Trophoblast cell (in vitro differentiated cells and primary cell): ENCODE results near the gene GNAT2.
A peak's percentile ranks its signal among the peaks of the same experiment; 100 is the strongest.

Experiments
- DNase-seq, 2 donors: peaks; one replicate each; pipeline ENCODE4 v3.0.0-alpha.2; 2016
- H2AFZ ChIP-seq: 2 replicates; pipeline ENCODE4 v1.6.1; 2013; ENCODE audit warnings: low read length, moderate library complexity, mild to moderate bottlenecking; ENCODE audit not compliant: insufficient read depth, poor library complexity
- H2AK5ac ChIP-seq: 2 replicates; pipeline ENCODE4 v1.6.1; 2013; ENCODE audit warnings: mild to moderate bottlenecking, low read length
- H2BK120ac ChIP-seq: 2 replicates; pipeline ENCODE4 v1.6.1; 2013; ENCODE audit warnings: low read length, mild to moderate bottlenecking, moderate library complexity; ENCODE audit not compliant: insufficient read depth, poor library complexity
- H2BK12ac ChIP-seq: 2 replicates; pipeline ENCODE4 v1.6.1; 2013; ENCODE audit warnings: mild to moderate bottlenecking, low read length, moderate library complexity
- H2BK5ac ChIP-seq: 2 replicates; pipeline ENCODE4 v1.6.1; 2013; ENCODE audit warnings: low read length, low read depth, moderate library complexity, mild to moderate bottlenecking; ENCODE audit not compliant: poor library complexity
- H3K14ac ChIP-seq: 2 replicates; pipeline ENCODE4 v1.6.1; 2013; ENCODE audit warnings: mild to moderate bottlenecking, low read length
- H3K18ac ChIP-seq: 2 replicates; pipeline ENCODE4 v1.6.1; 2013; ENCODE audit warnings: mild to moderate bottlenecking, low read length
- H3K23ac ChIP-seq: 2 replicates; pipeline ENCODE4 v1.6.1; 2013; ENCODE audit warnings: low read length
- H3K27ac ChIP-seq: 2 replicates; pipeline ENCODE4 v1.5.1; 2013; ENCODE audit warnings: low read depth, mild to moderate bottlenecking, inconsistent platforms, low read length, moderate library complexity
- H3K27me3 ChIP-seq: 2 replicates; pipeline ENCODE4 v1.6.1; 2013; ENCODE audit warnings: inconsistent platforms, mild to moderate bottlenecking, low read length, moderate library complexity; ENCODE audit not compliant: insufficient read depth
- H3K36me3 ChIP-seq, 2 experiments: 1 replicate in 1 of 2; 2 replicates in 1 of 2; pipeline ENCODE4 v1.6.1; 2013; ENCODE audit warnings: low read length in 2 of 2, mild to moderate bottlenecking in 2 of 2, moderate library complexity in 1 of 2; ENCODE audit not compliant: insufficient read depth in 2 of 2, control insufficient read depth in 1 of 2
- H3K4ac ChIP-seq: 2 replicates; pipeline ENCODE4 v1.6.1; 2013; ENCODE audit warnings: low read depth, mild to moderate bottlenecking, low read length, moderate library complexity
- H3K4me1 ChIP-seq, 2 experiments: 1 replicate in 1 of 2; 2 replicates in 1 of 2; pipeline ENCODE4 v1.6.1; 2013; ENCODE audit warnings: low read length in 2 of 2, mild to moderate bottlenecking in 2 of 2, moderate library complexity in 1 of 2; ENCODE audit not compliant: insufficient read depth in 2 of 2, control insufficient read depth in 1 of 2
- H3K4me2 ChIP-seq: 2 replicates; pipeline ENCODE4 v1.6.1; 2013; ENCODE audit warnings: inconsistent platforms, mild to moderate bottlenecking, low read length, moderate library complexity
- H3K4me3 ChIP-seq: 2 replicates; pipeline ENCODE4 v1.5.1; 2013; ENCODE audit warnings: mild to moderate bottlenecking, low read depth, low read length, inconsistent platforms
- H3K79me1 ChIP-seq: one replicate; pipeline ENCODE4 v1.6.1; 2013; ENCODE audit warnings: low read length
- H3K79me2 ChIP-seq: 2 replicates; pipeline ENCODE4 v1.6.1; 2013; ENCODE audit warnings: low read length, mild to moderate bottlenecking; ENCODE audit not compliant: control insufficient read depth, insufficient read depth, poor library complexity
- H3K9ac ChIP-seq: 2 replicates; pipeline ENCODE4 v1.6.1; 2013; ENCODE audit warnings: mild to moderate bottlenecking, low read length
- H3K9me3 ChIP-seq: 2 replicates; pipeline ENCODE4 v1.6.1; 2013; ENCODE audit warnings: low read depth, mild to moderate bottlenecking, control low read depth, inconsistent platforms, low read length; ENCODE audit not compliant: insufficient read depth
- H4K12ac ChIP-seq: 2 replicates; pipeline ENCODE4 v1.6.1; 2013; ENCODE audit warnings: low read depth, mild to moderate bottlenecking, low read length, moderate library complexity
- H4K8ac ChIP-seq: 2 replicates; pipeline ENCODE4 v1.6.1; 2013; ENCODE audit warnings: low read depth, mild to moderate bottlenecking, low read length, moderate library complexity
- H4K91ac ChIP-seq: one replicate; pipeline ENCODE4 v1.6.1; 2013; ENCODE audit warnings: low read depth, mild to moderate bottlenecking, low read length, moderate library complexity
- WGBS: extraction: QIAGEN DNeasy Blood & Tissue Kit; methylation state at CpG from one replicate; pipeline ENCODE4 v1.1.7; 2013; ENCODE audit warnings: missing lambda C conversion rate; ENCODE audit not compliant: insufficient read length, insufficient coverage; ENCODE audit errors: extremely low coverage; 5-methylcytosine and 5-hydroxymethylcytosine counted together

Gene GNAT2

GRCh38 chr1:109573785-109574184 is 45.6 kb downstream of the GNAT2 start:
- Histone ChIP-seq H3K4me1 (peaks cover 2% of the 10 kb centered on the region in 2 experiments), H2AK5ac (no peak overlapping the region), H2BK120ac (no peak overlapping the region), H3K18ac (no peak overlapping the region), H2BK12ac (no peak overlapping the region), H3K9me3 (no peaks in the 10 kb centered on the region), H4K12ac (no peak overlapping the region), H3K9ac (no peak overlapping the region), H3K4me2 (no peak overlapping the region), H4K8ac (no peak overlapping the region), H2AFZ (no peak overlapping the region), H3K4me3 (no peak overlapping the region), H3K4ac (no peak overlapping the region), H3K36me3 (peaks cover 1 to 8% of the 10 kb centered on the region in 2 experiments), H4K91ac (no peak overlapping the region), H3K79me1 (no peaks in the 10 kb centered on the region), H2BK5ac (no peak overlapping the region), H3K79me2 (no peaks in the 10 kb centered on the region), H3K27ac (no peak overlapping the region), H3K27me3 (no peaks in the 10 kb centered on the region), H3K14ac (no peak overlapping the region), H3K23ac (no peak overlapping the region)
- WGBS = no CpG with 5 or more reads among the region's 2 CpGs
- DNase-seq = no peak

DNA sequence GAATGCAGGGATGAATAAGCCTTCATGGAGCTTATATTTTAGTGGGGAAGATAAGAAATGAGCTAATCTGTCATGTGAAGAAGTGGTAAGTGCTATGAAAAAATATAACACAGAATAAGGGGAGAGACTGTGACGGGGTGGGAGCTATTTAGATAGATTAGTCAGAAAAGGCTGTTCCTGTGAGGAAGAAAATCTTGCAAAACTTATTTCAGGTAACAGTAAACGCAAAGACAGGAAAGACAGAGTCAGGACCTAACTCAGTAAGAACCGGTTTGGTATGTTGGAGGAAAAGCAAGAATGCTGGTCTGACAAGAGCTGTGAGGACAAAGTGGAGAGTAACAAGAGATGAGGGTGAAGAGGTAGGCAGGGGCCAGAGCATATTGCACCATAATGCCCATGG is 49.0 kb downstream of the GNAT2 start:
- no peak overlapping the region for H2AK5ac ChIP-seq
- H3K23ac ChIP-seq = no peak overlapping the region

DNA sequence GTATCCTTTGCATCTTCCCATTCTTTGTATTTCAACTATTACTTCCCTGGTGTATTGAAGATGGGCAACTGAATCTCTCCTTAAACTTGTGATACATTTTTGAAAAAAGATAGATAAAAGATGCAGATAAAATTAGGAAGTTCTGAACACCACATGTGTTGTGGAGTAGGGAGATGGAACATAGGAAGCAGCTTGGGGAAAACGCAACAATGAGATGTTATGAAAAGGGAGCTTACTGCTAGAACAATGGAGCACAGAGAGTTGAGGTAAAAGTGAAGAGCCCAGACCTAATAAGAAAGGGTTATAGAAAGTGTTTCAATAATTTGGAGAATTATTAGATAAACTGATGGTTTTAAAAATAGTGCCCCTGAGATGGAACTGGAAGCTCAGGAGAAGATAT is 50.1 kb downstream of the GNAT2 start:
- no peak overlapping the region for H3K23ac ChIP-seq
- no peak for DNase-seq
- no CpG with 5 or more reads among the region's 1 CpG for WGBS
- H3K79me2 ChIP-seq = no peaks in the 10 kb centered on the region
- no peak overlapping the region for H3K4me2 ChIP-seq
- H3K36me3 ChIP-seq = no peaks in the 10 kb centered on the region
- no peak overlapping the region for H4K12ac ChIP-seq
- no peak overlapping the region for H3K4ac ChIP-seq
- no peaks in the 10 kb centered on the region for H3K79me1 ChIP-seq
- H3K18ac ChIP-seq = no peak overlapping the region
- no peak overlapping the region for H3K14ac ChIP-seq
- no peak overlapping the region for H2AK5ac ChIP-seq
- no peak overlapping the region for H2AFZ ChIP-seq
- H2BK12ac ChIP-seq = no peak overlapping the region
- no peak overlapping the region for H3K9ac ChIP-seq
- no peaks in the 10 kb centered on the region for H3K27me3 ChIP-seq
- H2BK5ac ChIP-seq = no peak overlapping the region
- no peak overlapping the region for H4K91ac ChIP-seq
- no peaks in the 10 kb centered on the region for H3K9me3 ChIP-seq
- no peak overlapping the region for H2BK120ac ChIP-seq
- no peak overlapping the region for H4K8ac ChIP-seq
- no peak overlapping the region for H3K4me3 ChIP-seq
- peaks cover 2 to 6% of the 10 kb centered on the region in 2 experiments for H3K4me1 ChIP-seq
- no peak overlapping the region for H3K27ac ChIP-seq

More for the DNA sequence above, 49.0 kb downstream of the GNAT2 start:
- Histone ChIP-seq H3K27ac (no peak overlapping the region), H2BK120ac (no peak overlapping the region), H3K18ac (no peak overlapping the region), H2AFZ (no peak overlapping the region), H4K12ac (no peak overlapping the region), H3K4me2 (peak overlapping the region; percentile 45), H4K91ac (no peak overlapping the region), H3K9me3 (no peaks in the 10 kb centered on the region), H2BK5ac (no peak overlapping the region), H3K27me3 (no peaks in the 10 kb centered on the region), H3K14ac (no peak overlapping the region), H3K4me1 (peaks cover 2% of the 10 kb centered on the region in 2 experiments), H4K8ac (no peak overlapping the region), H2BK12ac (no peak overlapping the region), H3K36me3 (peaks cover 0 to under 1% of the 10 kb centered on the region in 2 experiments), H3K4me3 (no peak overlapping the region), H3K79me1 (no peaks in the 10 kb centered on the region), H3K9ac (no peak overlapping the region), H3K4ac (no peak overlapping the region), H3K79me2 (no peaks in the 10 kb centered on the region)
- WGBS = no CpG with 5 or more reads among the region's 3 CpGs
- peak; percentile 78 to 91 for DNase-seq

GRCh38 chr1:109567877-109568672 is 51.3 kb downstream of the GNAT2 start:
- H3K36me3 ChIP-seq = no peaks in the 10 kb centered on the region
- no peak overlapping the region for H2BK120ac ChIP-seq
- no CpG with 5 or more reads among the region's 4 CpGs for WGBS
- H3K4me1 ChIP-seq = peaks cover 4 to 9% of the 10 kb centered on the region in 2 experiments
- H4K91ac ChIP-seq = no peak overlapping the region
- H2BK5ac ChIP-seq = no peak overlapping the region
- no peak overlapping the region for H3K4me3 ChIP-seq
- no peak overlapping the region for H3K4me2 ChIP-seq
- no peak overlapping the region for H2BK12ac ChIP-seq
- no peak overlapping the region for H3K18ac ChIP-seq
- no peak overlapping the region for H4K8ac ChIP-seq
- H3K27ac ChIP-seq = no peak overlapping the region
- no peak overlapping the region for H3K9ac ChIP-seq
- no peak overlapping the region for H3K14ac ChIP-seq
- H3K27me3 ChIP-seq = no peaks in the 10 kb centered on the region
- no peaks in the 10 kb centered on the region for H3K79me1 ChIP-seq
- no peak overlapping the region for H2AK5ac ChIP-seq
- DNase-seq = no peak
- H4K12ac ChIP-seq = no peak overlapping the region
- H2AFZ ChIP-seq = no peak overlapping the region
- H3K79me2 ChIP-seq = peaks cover 2% of the 10 kb centered on the region
- H3K23ac ChIP-seq = no peak overlapping the region
- H3K4ac ChIP-seq = no peak overlapping the region
- H3K9me3 ChIP-seq = no peaks in the 10 kb centered on the region
